GM19463 (cell line): ENCODE results near the gene LAD1.

Experiments used
- ATAC-seq: cut with Tn5 transposase; IDR thresholded peaks from one replicate; pipeline ENCODE4 v1.9.1; 2021; ENCODE audit warnings: mild to moderate bottlenecking, moderate library complexity; ENCODE audit not compliant: unreplicated experiment

The LAD1 gene

DNA sequence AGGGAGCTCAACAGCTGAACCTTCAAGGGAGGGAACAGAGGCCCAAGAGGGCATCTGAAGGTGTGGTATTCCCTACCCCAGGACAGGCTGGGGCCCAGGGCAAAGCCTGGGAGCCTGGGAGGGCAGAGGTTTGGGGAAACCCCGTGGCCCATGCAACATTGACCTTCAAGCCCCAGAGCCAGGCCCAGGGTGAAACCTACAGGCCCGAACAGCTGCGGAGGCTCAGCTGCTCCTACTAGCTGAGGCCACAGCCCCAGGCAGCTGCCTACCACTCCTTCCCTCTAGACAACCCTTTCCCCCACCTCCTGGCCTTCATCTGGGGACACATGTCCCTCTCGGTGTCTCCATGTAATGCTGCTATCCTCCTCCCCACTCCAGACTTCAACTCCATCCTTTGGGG is 3.2 kb downstream of the LAD1 start:
- ATAC-seq: peak; percentile 50

- no peak for ATAC-seq
Measured at GRCh38 chr1:201394591-201394990, 4.5 kb downstream of the LAD1 start.

DNA sequence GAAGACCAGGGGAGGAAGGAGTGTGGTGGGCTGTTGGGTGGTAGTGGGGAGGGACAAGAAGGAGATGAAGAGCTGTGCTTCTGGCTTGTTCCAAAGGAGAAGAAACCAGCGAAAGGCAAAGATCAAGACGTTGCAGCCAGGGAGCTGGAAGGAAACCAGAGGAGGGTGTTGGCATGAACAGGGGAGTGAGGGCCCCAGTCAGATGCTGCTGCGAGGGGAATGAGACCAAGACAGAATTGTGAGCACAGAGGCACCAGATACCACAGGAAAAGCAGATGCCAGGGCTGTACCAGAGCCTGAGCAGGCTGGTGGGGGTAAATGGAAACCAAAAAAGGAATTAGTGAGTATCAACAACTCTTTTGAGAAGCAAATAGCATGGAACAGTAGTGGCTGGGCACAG is 6.0 kb downstream of the LAD1 start:
- no peak for ATAC-seq

DNA sequence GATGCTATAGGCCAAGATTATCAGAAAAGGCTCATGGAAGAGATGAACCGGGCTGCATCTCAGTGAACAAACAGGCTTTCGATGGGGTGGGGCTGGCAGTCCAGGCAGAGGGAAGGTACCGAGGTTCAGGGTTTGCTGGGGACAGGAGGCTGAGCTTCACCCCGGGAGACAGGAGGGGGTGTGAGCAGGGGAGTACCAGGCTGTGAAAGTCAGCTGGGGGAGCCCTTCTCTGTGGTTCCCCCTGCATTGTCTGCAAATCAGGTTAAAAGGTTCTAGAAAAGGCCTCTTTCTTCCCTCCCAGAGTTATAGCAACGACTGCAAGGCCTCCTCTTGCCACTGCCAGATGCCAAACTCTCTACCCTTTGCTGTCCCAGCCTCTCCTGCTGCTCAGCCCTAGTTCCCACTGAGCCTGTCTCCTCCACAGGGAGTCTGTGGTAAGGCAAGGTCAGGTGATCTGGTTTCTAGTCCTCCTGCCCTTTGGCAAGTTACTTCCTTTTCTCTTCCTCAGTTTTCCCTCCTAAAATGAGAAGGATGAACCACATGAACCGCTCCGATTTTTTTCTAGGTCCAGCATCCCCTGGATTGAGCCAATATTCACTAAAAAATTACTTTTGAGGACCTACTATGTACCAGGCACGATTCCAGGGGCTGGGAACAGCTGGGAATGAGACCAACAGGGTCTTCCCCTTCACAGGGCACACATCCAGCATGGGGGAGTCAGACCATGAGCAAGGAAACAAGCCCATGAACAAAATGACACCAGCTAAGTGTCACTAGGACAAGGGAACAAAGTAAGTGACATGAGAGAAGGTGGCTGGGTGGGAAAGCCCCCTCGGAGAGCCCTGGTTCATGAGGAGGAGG is 7.2 kb downstream of the LAD1 start:
- ATAC-seq: no peak

- no peak for ATAC-seq
Measured at GRCh38 chr1:201391225-201391624, 7.9 kb downstream of the LAD1 start.

DNA sequence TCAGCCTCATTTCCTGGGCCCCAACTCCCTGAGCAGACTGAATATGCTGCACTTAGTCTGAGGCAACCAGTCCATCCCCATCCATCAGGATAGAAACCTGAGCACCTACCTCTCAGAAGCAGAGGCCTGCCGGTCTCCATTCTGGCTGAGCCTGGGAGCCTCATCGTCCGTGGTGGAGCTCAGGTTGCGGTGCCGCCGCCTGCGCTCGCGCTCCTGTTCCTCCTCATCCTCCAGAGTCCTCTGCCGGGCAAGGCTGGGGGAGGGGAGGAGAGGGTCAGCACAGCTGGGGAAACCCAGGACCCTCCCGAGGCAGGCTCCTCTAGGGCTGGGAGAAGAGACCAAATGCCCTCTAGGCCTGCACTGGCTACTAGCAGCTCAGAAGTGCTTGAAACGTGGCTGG is 10.1 kb downstream of the LAD1 start:
- no peak for ATAC-seq

GRCh38 chr1:201386208-201386607 is 12.9 kb downstream of the LAD1 start:
- no peak for ATAC-seq

- peak; percentile 85 for ATAC-seq
Measured at GRCh38 chr1:201385299-201385891, 13.7 kb downstream of the LAD1 start.

GRCh38 chr1:201384406-201384782 is 14.7 kb downstream of the LAD1 start:
- ATAC-seq: no peak

DNA sequence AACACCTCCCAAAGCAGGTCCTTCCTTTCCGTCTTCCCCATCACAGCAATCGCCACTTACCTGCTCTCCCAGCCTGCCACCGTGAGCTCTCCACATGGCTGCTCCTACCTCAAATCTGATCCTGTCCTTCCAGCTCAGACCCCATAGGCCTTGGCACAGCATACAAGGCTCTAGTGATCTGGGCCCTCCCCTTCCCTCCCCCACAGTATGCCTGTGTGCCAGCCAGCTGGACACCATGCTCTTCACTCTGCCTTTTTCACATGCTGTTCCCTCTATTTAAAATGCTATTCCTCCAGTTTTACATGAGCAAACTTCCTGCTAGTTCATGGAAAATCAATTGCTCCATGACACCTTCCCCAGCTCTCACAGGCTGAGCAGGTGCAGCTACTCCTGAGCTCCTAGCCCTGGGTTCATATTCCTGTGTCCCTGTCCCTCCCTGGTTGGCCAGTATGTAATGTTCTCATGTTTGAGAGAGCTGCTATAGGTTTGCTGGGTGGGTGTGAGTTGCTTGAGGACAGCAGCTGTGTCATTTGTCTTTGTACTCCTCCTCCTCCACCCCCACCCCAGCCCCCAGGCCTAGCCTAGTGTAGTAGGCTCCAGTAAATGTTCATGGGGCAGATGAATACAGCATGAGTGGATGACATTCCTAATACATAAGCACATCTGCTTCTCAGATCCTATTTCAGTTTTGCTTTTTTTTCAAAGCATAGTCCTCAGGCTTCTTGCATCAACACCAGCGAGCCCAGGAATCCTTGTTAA is 15.3 kb downstream of the LAD1 start:
- ATAC-seq: no peak

DNA sequence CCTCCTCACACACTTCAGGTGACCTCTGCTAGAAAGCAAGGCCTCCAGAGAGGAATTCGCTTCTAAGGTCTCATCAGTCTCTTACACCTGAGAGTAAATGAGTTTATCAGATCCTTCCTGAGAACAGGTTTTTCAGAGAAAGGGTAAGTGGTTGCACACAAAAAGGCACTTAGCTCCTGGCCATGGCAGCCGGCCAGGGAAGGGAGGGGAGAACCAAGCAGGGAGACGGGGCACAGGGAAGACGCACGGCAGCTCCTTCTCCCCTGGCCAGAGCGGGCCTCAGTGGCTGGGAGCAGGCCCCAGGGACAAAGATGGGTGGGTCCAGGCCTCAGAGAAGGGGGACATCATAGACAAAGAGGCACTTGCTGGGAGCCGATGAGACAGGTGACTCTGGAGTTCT is 18.0 kb downstream of the LAD1 start:
- no peak for ATAC-seq

DNA sequence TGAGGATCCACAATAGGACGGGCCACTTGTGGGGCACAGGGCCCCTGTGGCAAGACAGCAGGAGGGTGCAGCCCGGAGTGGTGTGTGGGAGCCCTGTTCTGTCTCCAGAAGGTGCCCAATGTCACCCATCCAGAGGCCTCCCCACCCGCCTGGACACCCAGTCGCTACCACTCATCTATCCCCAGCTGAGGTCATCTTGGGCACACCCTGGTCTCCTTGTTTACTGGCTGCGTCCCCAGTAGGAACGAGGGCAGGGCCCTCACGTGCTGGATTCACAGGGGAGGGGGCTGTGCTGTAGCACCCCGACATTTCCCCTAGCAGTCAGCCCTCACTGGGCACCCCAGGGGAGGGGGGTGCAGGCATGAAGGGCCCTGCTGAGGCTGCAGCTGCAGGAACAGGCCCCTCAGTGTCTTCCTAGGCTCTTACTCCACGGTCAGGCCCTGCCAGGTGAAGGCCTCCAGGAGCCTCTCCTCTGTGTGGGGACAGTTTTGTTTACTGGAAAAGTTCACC is 19.3 kb downstream of the LAD1 start:
- no peak for ATAC-seq

DNA sequence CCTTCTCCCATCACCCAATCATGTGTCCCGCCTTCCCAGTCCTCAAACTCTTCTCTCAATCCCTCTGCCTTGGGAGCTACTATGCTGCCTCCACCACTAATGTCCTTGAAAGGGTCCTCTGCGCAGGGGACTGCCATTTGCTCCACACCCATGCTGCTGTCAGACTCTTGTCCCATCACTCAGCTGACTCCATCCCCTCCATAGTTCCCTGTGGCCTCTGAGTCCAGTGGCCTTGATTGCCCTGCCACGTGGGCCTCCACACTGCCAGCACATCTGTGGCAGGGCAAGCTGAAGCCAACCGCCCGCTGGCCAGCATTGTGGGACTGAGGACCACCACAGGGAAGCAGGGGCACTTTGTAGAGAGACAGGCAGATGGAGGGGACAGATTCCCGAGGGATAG is 20.3 kb downstream of the LAD1 start:
- no peak for ATAC-seq

- ATAC-seq: no peak
Measured at GRCh38 chr1:201377611-201378092, 21.5 kb downstream of the LAD1 start, which contains the start of gene TNNT2. TNNT2 (minus strand) TSS chr1:201377680; CDS start chr1:201373254, 4,426 bp downstream.

DNA sequence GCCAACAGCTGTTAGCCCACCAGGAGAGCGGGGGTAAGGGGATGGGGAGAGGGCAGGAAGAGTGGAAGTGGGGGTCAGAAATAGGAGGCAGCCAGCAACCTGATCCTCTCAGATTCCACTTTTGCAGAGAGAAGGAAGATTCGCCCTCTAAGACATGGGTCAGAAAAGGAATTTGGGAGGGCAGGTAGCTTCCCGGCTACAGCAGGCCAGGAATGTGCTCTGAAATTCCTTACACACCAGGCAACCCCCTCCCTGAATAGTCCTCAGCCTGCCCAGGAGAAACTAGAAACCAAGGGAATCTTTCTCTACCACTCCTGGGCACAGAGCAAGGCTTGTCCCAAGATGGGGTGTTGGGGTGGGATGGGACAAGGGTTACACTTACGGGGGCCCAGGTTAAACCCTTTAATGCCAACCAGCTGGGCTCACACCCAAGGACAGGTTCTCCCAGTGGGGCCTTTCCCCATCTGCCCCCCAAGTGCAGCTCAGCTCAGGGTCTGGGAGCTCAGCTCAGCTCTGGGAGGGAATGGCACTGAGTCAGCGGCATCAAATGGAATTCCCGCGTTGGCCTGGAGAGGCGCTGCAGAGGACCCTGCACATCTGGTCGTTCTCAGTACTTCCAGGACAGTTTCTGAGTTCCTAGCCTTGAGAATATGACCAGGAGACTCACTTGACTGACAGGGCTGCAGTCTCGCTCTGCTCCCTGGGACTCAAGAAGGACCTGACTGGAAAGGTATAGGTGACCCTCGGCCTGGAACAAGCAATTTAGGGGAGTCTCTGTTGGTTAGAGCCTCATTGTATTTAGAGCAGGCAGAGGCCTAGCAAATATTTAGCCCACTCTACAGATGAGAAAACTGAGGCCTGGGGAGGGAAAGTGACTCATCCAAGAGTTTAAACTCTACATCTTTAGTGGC is 22.4 kb downstream of the LAD1 start:
- peak; percentile 65 for ATAC-seq

DNA sequence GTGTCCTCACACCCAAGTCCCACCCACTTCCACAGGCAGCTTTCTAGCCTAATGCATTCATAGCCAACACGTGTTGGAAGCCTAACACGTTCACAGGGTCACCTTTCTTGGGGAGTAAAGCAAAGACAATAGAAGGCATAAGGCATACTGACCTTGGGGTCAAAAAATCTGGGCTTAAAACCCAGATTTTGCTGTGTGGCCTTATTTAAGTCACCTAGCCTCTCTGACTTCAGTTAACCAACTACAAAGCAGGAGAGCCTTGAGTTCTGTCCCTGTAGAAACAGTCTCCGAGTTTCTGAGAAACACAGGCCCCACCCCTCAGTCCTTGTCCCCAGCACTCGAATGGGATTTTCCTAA is 23.0 kb downstream of the LAD1 start:
- ATAC-seq: no peak

DNA sequence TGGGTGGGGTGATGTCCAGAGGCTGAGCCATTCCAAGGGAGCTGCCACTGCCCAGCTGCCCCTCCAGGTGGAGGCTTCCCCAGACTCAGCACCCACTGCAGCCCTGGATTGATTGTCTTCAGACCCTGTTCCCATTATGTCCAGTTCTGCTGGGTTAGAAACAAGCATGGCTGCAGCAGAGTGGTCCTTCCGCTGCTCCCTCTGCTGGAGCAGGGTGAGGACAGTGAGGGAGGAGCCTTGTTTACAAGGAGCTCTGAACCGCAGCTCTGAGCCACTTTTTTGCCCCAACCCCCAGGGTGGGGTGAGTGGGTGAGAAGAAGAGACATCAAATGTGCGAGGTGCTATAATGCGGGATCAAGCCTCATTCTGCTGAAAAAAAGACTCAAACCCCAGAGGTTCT is 24.0 kb downstream of the LAD1 start:
- no peak for ATAC-seq

- no peak for ATAC-seq
Measured at GRCh38 chr1:201374364-201374763, 24.8 kb downstream of the LAD1 start.

DNA sequence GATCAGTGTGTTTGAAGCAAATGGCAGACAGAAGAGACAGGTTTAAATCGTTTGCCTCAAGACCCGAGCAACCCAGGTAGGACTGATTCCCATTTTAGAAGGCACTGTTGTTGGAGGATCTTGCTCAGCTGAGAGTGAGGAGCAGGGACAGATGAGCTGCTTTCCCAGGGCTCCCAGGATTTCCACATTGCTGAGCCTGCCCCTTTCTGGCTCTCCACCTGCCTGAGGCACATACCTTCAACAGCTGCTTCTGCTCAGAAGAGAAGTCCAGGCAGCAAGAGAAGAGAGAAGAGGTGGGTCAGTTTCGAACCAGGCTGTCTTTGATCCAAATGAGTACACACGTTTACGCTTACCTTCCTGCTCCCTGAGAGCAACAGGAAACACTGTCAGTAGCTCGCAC is 27.3 kb downstream of the LAD1 start:
- no peak for ATAC-seq

DNA sequence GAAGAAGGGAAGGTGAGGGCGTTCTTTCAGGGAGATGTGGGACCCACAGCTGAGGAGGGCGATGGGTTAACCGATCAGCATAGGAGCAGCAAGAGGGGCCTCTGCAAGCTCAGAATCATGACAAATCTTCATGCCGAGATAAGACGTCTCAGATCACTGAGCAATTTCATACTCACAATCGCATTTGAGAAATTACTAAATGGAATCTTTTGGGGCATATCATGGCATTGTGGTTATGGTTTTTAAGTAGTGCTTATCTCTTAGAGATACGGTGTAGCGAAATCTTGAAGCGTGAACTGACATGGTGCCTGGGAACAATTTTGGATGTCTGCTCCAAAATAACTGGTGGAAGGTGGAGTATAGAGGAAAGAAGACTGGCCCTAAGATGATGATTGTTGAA is 27.8 kb downstream of the LAD1 start:
- no peak for ATAC-seq
